Fibroblast of peridontal ligament (primary cell): Measurements from ENCODE around the gene TMIGD1.

Experiments
- DNase-seq: peaks from one replicate; pipeline ENCODE4 v3.0.0-alpha.2; 2010; ENCODE audit errors: extremely low read depth

The TMIGD1 gene

GRCh38 chr17:30290077-30290476 is 43.8 kb downstream of the TMIGD1 start:
- DNase-seq = no peak

GRCh38 chr17:30279156-30279555 is 54.7 kb downstream of the TMIGD1 start:
- DNase-seq = no peak

DNA sequence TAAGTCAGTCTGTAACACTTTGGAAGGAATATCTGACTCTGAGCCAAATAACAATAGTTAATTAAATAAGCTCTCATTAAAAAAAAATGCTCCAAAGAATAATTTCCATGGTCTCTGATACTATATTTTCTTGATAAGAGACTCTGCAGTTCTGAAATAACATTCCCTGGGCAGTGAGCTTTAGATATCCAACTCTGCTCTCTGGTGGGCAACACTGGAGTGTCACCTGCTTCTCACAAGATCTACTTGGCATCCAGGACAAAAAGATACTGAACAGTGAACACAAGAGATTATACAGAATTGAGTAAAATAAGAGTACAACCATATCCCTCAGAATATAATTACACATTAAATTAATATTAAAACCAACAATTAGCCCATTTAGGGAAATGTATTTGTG is 55.8 kb downstream of the TMIGD1 start:
- DNase-seq = peak; percentile 62

DNA sequence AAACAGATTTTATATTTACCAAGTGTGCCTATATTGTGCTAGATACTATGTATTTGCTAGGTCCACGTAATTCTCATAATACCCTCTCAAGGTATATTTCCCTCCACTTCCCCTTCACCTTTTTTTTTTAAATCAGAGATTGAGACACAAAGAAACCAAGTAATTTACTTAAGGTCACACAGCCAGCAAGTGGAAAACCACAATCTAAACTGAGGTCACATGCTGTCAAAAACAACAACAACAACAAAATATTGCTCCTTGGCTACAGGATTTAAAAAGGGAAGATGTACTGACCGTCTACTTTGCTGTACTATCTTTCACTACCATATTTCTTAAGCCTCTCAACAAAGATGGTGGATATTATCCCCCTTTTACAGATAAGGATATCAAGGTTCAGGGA is 57.9 kb downstream of the TMIGD1 start:
- DNase-seq = no peak

DNA sequence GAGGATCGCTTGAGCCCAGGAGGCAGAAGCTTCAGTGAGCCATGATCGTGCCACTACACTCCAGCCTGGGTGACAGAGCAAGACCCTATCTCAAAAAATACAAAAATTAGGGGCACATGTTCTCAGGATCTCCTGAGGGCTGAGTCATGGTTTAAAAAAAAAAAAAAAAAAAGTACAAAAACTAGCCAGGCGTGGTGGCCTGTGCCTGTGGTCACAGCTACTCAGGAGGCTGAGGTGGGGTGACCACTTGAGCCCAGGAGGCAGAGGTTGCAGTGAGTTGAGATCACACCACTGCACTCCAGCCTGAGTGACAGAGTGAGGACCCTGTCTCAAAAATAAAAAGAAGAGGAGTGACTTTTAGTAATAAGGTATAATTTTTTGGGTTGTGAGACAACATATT is 59.0 kb downstream of the TMIGD1 start:
- DNase-seq = no peak

DNA sequence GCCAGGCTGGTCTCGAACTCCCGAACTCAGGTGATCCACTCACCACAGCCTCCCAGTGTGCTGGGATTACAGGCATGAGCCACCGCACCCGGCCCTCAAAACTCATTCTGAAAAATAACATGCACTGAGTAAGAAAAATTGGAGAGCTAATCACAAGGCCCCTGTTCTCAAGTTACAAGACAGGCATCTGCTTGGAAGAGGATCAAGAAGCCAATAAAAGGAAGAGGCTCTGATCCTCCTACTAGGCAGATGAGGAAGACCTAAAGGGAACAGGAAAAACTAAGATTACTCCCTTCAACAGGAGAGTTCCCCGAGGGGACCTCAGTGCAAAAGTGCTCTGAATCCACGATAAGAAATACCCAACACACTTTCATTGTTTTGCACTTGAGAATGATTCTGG is 60.5 kb downstream of the TMIGD1 start:
- DNase-seq = peak; percentile 58

DNA sequence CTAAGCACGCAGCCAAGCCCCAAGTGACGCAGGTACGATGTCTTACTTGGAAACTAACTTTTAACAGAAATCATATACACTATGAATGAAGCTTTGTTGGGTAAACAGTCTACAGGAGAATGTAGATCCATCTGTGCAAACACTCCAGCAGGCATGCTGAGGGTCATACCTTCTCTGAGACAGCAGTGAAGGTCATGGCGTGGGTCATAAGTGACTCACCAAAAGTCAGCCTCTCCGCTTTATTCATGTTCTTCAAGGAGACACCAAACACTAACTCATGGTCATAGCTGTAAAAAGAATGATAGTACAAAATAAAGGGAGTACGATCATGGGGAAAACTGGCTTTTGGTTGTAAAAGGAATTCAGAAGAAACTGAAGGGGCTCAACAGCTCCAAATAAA is 62.8 kb downstream of the TMIGD1 start:
- DNase-seq = no peak

- DNase-seq = no peak
These were observed 66.2 kb downstream of the TMIGD1 start for GRCh38 chr17:30267625-30268024.
